IPS DF 6.9 (cell line): ENCODE measurements around the gene BFAR.
A peak's percentile ranks its signal among the peaks of the same experiment; 100 is the strongest.

Experiments used
- DNase-seq: peaks from one replicate; pipeline ENCODE4 v3.0.0-alpha.2; 2013; ENCODE audit warnings: low read depth, low spot score
- H3K27ac ChIP-seq: one replicate; pipeline ENCODE4 v1.5.1; 2013; ENCODE audit warnings: low read length, control low read depth
- H3K27me3 ChIP-seq: 2 replicates; pipeline ENCODE4 v1.6.1; 2013; ENCODE audit warnings: mild to moderate bottlenecking, low read length; ENCODE audit not compliant: control insufficient read depth, insufficient read depth
- H3K36me3 ChIP-seq: 2 replicates; pipeline ENCODE4 v1.6.1; 2013; ENCODE audit warnings: low read length; ENCODE audit not compliant: control insufficient read depth, insufficient read depth
- H3K4me1 ChIP-seq: 2 replicates; pipeline ENCODE4 v1.6.1; 2013; ENCODE audit warnings: low read length; ENCODE audit not compliant: control insufficient read depth, insufficient read depth
- H3K4me3 ChIP-seq: 2 replicates; pipeline ENCODE4 v1.5.1; 2013; ENCODE audit warnings: mild to moderate bottlenecking, low read length
- H3K9me3 ChIP-seq: 2 replicates; pipeline ENCODE4 v1.6.1; 2013; ENCODE audit warnings: low read length, inconsistent platforms; ENCODE audit not compliant: control insufficient read depth, insufficient read depth
- WGBS: extraction: QIAGEN DNeasy Blood & Tissue Kit; methylation state at CpG from one replicate; pipeline ENCODE4 v1.1.7; 2013; ENCODE audit warnings: mixed read lengths, missing lambda C conversion rate; ENCODE audit not compliant: insufficient read length, insufficient coverage; 5-methylcytosine and 5-hydroxymethylcytosine counted together

BFAR gene

DNA sequence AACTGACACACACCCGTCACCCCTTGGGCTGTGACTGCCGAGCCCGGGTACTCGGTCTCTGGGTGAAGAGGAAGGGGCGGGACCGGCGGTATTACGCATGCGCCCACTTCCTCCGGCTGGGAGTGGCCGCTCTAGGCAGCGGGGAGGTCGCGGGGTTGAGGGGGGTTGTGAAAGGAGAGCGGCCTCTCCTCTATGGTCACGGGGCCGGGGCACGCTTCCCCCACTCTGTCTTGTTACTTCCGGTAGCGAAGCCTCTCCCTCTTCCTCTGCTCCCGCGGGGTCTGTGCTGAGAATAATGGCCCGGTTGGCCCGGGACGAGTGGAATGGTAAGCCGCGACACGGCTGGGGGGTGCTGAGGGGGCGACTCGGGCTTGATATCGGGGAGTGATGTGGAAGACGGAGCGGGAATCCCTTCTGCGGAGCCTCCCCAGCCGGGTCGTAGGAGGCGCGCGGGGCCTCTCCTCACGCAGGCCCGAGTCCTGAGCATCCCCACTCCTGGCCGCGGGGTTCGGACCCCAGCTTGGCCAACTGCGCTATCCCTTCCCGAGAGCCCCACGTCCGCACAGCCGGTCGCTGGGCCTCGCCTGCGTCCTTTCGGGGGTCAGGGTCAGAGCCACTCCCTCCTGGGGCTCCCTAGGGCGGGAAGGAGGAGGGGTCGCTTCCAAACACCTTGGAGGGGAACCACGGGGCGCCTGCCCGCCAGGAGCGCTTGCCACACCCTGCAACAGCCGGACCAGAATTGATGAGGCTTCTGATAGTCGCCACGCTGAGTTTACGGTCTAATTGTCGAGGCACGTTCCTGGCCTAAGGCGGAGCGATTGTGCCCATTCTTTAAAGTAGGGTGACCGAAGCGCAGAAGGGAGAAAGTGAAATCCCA is at the start of gene BFAR:
BFAR (plus strand) TSS at position 259 of the 877 bp plus-strand sequence. CDS start 11,396 bp downstream, outside the sequence.
- Histone ChIP-seq H3K4me1 (peaks cover 3% of the 10 kb centered on the region; the same call in 1 of the 2 replicates), H3K4me3 (peak within 1 kb of the TSS; percentile 80)
- WGBS = no CpG with 5 or more reads among the region's 69 CpGs

GRCh38 chr16:14585287-14585686 is 47.5 kb upstream of the BFAR start:
- no peak for DNase-seq
- no CpG with 5 or more reads among the region's 3 CpGs for WGBS
- Histone ChIP-seq H3K27me3 (no peaks in the 10 kb centered on the region), H3K4me3 (no peak overlapping the region), H3K4me1 (no peaks in the 10 kb centered on the region), H3K36me3 (peaks cover 8% of the 10 kb centered on the region; the same call in 1 of the 2 replicates), H3K9me3 (no peaks in the 10 kb centered on the region), H3K27ac (no peak overlapping the region)

More for the DNA sequence above, at the start of gene BFAR:
- H3K27ac ChIP-seq = no peak within 1 kb of the TSS
- H3K36me3 ChIP-seq = no peaks in the 10 kb centered on the region; the same call in 1 of the 2 replicates
- no peaks in the 10 kb centered on the region for H3K9me3 ChIP-seq
- peak; percentile 95 for DNase-seq
- H3K27me3 ChIP-seq = no peaks in the 10 kb centered on the region

DNA sequence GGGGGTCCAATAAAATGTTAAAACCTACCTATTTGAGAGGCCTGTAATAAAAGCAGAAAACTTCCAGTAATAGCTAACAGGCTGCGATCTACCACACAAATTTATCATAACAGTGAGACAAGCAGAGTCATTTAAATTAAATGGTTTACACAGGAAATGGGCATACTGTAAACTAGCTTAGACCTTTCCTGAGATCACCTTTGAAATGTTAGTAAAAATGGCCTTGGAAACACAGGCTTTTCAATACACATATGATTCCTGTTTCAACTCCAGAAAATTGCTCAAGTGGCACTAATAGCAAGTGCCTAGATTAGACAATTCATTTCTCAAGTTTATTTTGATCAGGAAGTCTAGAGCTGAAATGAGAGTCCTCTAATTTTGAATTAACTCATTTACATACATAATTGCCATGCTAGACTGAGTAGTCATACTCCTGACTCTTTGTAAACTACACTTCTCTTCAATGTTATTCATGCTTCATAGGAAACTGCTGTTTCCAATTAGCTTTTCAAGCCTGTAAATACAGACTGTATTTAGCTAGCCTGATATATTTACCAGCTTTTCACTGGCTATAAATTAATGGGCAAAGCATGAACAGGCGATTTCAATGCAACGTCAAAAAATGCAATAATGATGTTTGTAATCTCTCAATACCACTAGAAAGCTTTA is 46.0 kb upstream of the BFAR start:
- DNase-seq = no peak
- Histone ChIP-seq H3K36me3 (peaks cover 9% of the 10 kb centered on the region; the same call in 1 of the 2 replicates), H3K4me1 (no peaks in the 10 kb centered on the region)

GRCh38 chr16:14600164-14600563 is 32.6 kb upstream of the BFAR start:
- DNase-seq = no peak
- Histone ChIP-seq H3K4me1 (no peaks in the 10 kb centered on the region), H3K27me3 (no peaks in the 10 kb centered on the region), H3K9me3 (no peaks in the 10 kb centered on the region), H3K27ac (no peak overlapping the region), H3K4me3 (no peak overlapping the region), H3K36me3 (peaks cover 17% of the 10 kb centered on the region; the same call in 1 of the 2 replicates)
- WGBS = 100% methylated on average over 1 of the region's 2 CpGs

More for the DNA sequence above, 46.0 kb upstream of the BFAR start:
- H3K4me3 ChIP-seq = no peak overlapping the region
- no peaks in the 10 kb centered on the region for H3K9me3 ChIP-seq
- no peaks in the 10 kb centered on the region for H3K27me3 ChIP-seq
- H3K27ac ChIP-seq = no peak overlapping the region
- no CpG with 5 or more reads among the region's 3 CpGs for WGBS

GRCh38 chr16:14602443-14602963 is 30.2 kb upstream of the BFAR start:
- Histone ChIP-seq H3K4me3 (no peak overlapping the region), H3K36me3 (peaks cover 21% of the 10 kb centered on the region; the same call in 1 of the 2 replicates), H3K4me1 (no peaks in the 10 kb centered on the region), H3K9me3 (no peaks in the 10 kb centered on the region), H3K27ac (no peak overlapping the region), H3K27me3 (no peaks in the 10 kb centered on the region)
- WGBS = no CpG with 5 or more reads among the region's 6 CpGs
- no peak for DNase-seq

DNA sequence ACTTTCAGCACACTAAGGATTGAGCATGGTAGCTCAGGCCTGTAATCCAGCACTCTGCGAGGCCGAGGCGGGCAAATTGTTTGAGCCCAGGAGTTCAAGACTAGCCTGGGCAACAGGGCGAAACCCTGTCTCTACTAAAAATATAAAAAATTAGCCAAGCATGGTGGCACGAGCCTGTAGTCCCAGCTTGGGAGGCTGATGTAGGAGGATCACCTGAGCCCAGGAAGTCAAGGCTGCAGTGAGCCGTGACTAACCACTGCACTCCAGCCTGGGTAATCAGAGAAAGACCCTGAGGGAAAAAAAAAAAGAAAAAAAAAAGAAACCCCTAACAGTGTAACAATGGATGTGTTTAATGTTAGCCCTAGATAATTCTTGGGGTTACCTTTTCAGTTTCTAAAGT is 26.6 kb upstream of the BFAR start:
- H3K36me3 ChIP-seq = peaks cover 18% of the 10 kb centered on the region; the same call in 1 of the 2 replicates
- no peak for DNase-seq
- H3K27ac ChIP-seq = no peak overlapping the region
- H3K4me1 ChIP-seq = no peaks in the 10 kb centered on the region
- no CpG with 5 or more reads among the region's 6 CpGs for WGBS
- no peaks in the 10 kb centered on the region for H3K27me3 ChIP-seq
- no peak overlapping the region for H3K4me3 ChIP-seq
- no peaks in the 10 kb centered on the region for H3K9me3 ChIP-seq

GRCh38 chr16:14608111-14608566 is 24.6 kb upstream of the BFAR start:
- no CpG with 5 or more reads among the region's 4 CpGs for WGBS
- no peaks in the 10 kb centered on the region for H3K27me3 ChIP-seq
- no peaks in the 10 kb centered on the region for H3K9me3 ChIP-seq
- no peak overlapping the region for H3K4me3 ChIP-seq
- peaks cover 16% of the 10 kb centered on the region; the same call in 1 of the 2 replicates for H3K36me3 ChIP-seq
- no peak for DNase-seq
- no peaks in the 10 kb centered on the region for H3K4me1 ChIP-seq
- H3K27ac ChIP-seq = no peak overlapping the region

DNA sequence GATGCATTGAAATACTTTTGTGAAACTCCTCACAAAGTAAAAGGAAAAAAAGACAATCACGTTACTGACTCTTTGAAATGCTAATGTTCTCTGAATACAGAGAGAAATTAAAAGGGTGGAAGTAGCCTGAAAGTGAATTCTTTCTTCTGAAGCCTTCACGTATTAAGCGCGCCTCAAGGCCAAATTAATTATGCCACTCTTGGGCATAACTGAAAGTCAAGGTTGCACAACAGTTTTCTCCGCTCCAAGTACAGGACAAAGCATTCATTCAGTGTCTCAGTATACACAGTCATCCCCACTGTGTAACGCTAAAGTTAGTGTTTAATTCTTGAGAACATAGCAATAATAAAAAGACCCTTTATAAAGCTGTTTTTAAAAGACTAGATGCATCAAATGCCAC is 24.1 kb upstream of the BFAR start:
- Histone ChIP-seq H3K36me3 (peaks cover 12% of the 10 kb centered on the region; the same call in 1 of the 2 replicates), H3K27ac (no peak overlapping the region), H3K9me3 (no peaks in the 10 kb centered on the region), H3K27me3 (no peaks in the 10 kb centered on the region), H3K4me3 (no peak overlapping the region), H3K4me1 (no peaks in the 10 kb centered on the region)
- WGBS = no CpG with 5 or more reads among the region's 6 CpGs
- no peak for DNase-seq

GRCh38 chr16:14609716-14610115 is 23.0 kb upstream of the BFAR start:
- Histone ChIP-seq H3K36me3 (peaks cover 10% of the 10 kb centered on the region; the same call in 1 of the 2 replicates), H3K4me1 (no peaks in the 10 kb centered on the region), H3K9me3 (no peaks in the 10 kb centered on the region), H3K27ac (no peak overlapping the region), H3K4me3 (no peak overlapping the region), H3K27me3 (no peaks in the 10 kb centered on the region)
- no peak for DNase-seq
- no CpG with 5 or more reads among the region's 6 CpGs for WGBS

DNA sequence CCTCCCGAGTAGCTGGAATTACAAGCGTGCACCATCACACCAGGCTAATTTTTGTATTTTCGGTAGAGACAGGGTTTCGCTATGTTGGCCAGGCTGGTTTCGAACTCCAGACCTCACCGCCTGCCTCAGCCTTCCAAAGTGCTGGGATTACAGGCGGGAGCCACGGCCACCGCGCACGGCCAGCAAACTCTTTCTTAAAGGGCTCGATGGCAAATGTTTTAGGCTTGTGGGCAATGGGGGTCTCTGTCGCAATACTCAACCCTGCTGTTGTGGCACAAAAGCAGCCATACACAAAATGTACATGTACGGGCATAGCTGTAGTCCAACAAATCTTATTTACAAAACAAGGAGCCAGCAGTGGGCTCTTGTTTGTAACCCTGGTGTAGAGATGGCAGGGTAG is 21.1 kb upstream of the BFAR start:
- Histone ChIP-seq H3K4me1 (no peaks in the 10 kb centered on the region), H3K9me3 (no peaks in the 10 kb centered on the region), H3K27me3 (no peaks in the 10 kb centered on the region; the same call in 1 of the 2 replicates), H3K4me3 (no peak overlapping the region), H3K27ac (no peak overlapping the region), H3K36me3 (peaks cover 17% of the 10 kb centered on the region; the same call in 1 of the 2 replicates)
- DNase-seq = no peak
- no CpG with 5 or more reads among the region's 14 CpGs for WGBS
